NK-92 (cell line): ENCODE measurements around the gene EXOC3L4.
"Not testable (repeated sequence)": the region's sequence is repeated elsewhere in the genome, so short reads cannot be mapped to it uniquely, and the experiment has no call there.

Experiments used
- DNase-seq: peaks from one replicate; lab custom pipeline; 2025; ENCODE audit not compliant: unreplicated experiment; lab: John Stamatoyannopoulos, UW

The EXOC3L4 gene

GRCh38 chr14:103119527-103119926, 25.0 kb downstream of the EXOC3L4 start:
- not testable (repeated sequence) for DNase-seq

- no peak for DNase-seq
Observed at GRCh38 chr14:103121121-103121845, 26.8 kb downstream of the EXOC3L4 start.

GRCh38 chr14:103121846-103122584, 27.5 kb downstream of the EXOC3L4 start:
- DNase-seq = no peak

- no peak for DNase-seq
Observed at GRCh38 chr14:103122585-103122946, 28.0 kb downstream of the EXOC3L4 start.

- DNase-seq = no peak
Observed at GRCh38 chr14:103122947-103123633, 28.6 kb downstream of the EXOC3L4 start, which contains the start of gene TNFAIP2. Gene TNFAIP2, plus strand, starts transcription at chr14:103123461. Its CDS starts 2,997 bp downstream, at chr14:103126458.

GRCh38 chr14:103123634-103124500, 29.3 kb downstream of the EXOC3L4 start:
- no peak for DNase-seq

GRCh38 chr14:103124501-103125001, 30.0 kb downstream of the EXOC3L4 start:
- no peak for DNase-seq

GRCh38 chr14:103125098-103126070, 30.9 kb downstream of the EXOC3L4 start:
- no peak for DNase-seq

GRCh38 chr14:103126088-103126872, 31.8 kb downstream of the EXOC3L4 start:
- DNase-seq = no peak

GRCh38 chr14:103126873-103127304, 32.4 kb downstream of the EXOC3L4 start:
- DNase-seq = no peak

- no peak for DNase-seq
Observed at GRCh38 chr14:103127356-103127755, 32.8 kb downstream of the EXOC3L4 start.

GRCh38 chr14:103127861-103128598, 33.5 kb downstream of the EXOC3L4 start:
- no peak for DNase-seq

GRCh38 chr14:103128631-103129300, 34.2 kb downstream of the EXOC3L4 start:
- DNase-seq = no peak

GRCh38 chr14:103129301-103130016, 34.9 kb downstream of the EXOC3L4 start:
- DNase-seq = no peak

GRCh38 chr14:103130017-103130764, 35.7 kb downstream of the EXOC3L4 start:
- DNase-seq = no peak

- DNase-seq = no peak
Observed at GRCh38 chr14:103130965-103131364, 36.4 kb downstream of the EXOC3L4 start.
